Mucosa of descending colon (tissue), 3 donors: ENCODE results near the gene EXTL1. TPM values are rescaled to one million over a fixed set of nuclear protein-coding genes. Genes with fewer than 3 reads are reported as not detected.

ENCODE experiments used
- ATAC-seq: fragments of 200-7000 bp; cut with Tn5 transposase; one replicate; pipeline ENCODE4 v1.9.1; 2020; ENCODE audit warnings: mild to moderate bottlenecking, moderate library complexity
- DNase-seq, 3 donors: peaks; one replicate each; pipeline ENCODE4 v3.0.0-alpha.2; 2020
- H3K36me3 ChIP-seq: fragments of 200-600 bp; one replicate; pipeline ENCODE4 v1.8.0; 2021; ENCODE audit warnings: low read depth, mild to moderate bottlenecking
- H3K4me1 ChIP-seq: fragments of 200-600 bp; one replicate; pipeline ENCODE4 v1.8.0; 2021; ENCODE audit warnings: low read depth, mild to moderate bottlenecking
- H3K4me3 ChIP-seq: fragments of 200-600 bp; one replicate; pipeline ENCODE4 v1.8.0; 2021; ENCODE audit warnings: mild to moderate bottlenecking
- H3K9me3 ChIP-seq: fragments of 200-600 bp; one replicate; pipeline ENCODE4 v1.8.0; 2021; ENCODE audit warnings: mild to moderate bottlenecking
- intact Hi-C, 2 donors: fragments of 100-400 bp; cut with DNase I in 1 of 2; cut with micrococcal nuclease in 1 of 2; formaldehyde crosslinking; loops; one replicate each; pipeline versions ENCODE4 v1.11.0 to v1.11.1; 2022; cut with DNase I, micrococcal nuclease
- total RNA-seq, 3 donors: library from RNA; stranded (reverse); fragmentation: NEBNext Ultra II Directional in 2 of 3; extraction: Animal tissue kit (Norgen Biotek cat#: 25700) in 2 of 3; gene quantifications; one replicate each; pipeline versions ENCODE4 v1.2.1 to v1.2.4, GENCODE V29; 2021 to 2023
- TF ChIP-seq, protein P1 (sequence below): fragments of 200-600 bp; IDR thresholded peaks from one replicate; pipeline ENCODE4 v1.8.0; 2022; ENCODE audit warnings: antibody characterized with exemption, mild to moderate bottlenecking
- donor health status: DM: no; HTN: no; CAD: no; lungs with moderate emphysema.
- donor health status: DM: no; HTN: no; CAD: no.
- donor health status: DM: no; HTN: yes; CAD: no.

EXTL1 gene
- total RNA-seq, 3 donors from 2014 or later = 0.14 to 1.7 TPM; not detected in 1

DNA sequence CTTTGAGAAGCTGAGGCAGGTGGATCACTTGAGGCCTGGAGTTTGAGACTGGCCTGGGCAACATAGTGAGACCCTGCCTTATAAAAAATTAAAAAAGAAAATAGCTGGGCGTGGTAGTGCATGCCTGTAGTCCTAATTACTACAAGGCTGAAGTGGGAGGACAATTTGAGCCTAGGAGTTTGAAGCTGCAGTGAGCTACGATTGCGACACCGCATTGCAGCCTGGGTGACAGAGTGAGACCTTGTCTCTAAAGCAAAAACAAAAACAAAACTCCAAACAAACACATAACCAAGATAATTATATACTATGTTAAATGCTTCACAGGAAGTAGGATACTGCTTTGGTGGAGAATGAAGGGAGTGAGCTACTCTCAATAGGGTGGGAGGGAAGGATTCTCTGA lies 18.3 kb upstream of the EXTL1 start:
- ATAC-seq (no peak), DNase-seq (no peak)
- TF ChIP-seq, protein P1, sequence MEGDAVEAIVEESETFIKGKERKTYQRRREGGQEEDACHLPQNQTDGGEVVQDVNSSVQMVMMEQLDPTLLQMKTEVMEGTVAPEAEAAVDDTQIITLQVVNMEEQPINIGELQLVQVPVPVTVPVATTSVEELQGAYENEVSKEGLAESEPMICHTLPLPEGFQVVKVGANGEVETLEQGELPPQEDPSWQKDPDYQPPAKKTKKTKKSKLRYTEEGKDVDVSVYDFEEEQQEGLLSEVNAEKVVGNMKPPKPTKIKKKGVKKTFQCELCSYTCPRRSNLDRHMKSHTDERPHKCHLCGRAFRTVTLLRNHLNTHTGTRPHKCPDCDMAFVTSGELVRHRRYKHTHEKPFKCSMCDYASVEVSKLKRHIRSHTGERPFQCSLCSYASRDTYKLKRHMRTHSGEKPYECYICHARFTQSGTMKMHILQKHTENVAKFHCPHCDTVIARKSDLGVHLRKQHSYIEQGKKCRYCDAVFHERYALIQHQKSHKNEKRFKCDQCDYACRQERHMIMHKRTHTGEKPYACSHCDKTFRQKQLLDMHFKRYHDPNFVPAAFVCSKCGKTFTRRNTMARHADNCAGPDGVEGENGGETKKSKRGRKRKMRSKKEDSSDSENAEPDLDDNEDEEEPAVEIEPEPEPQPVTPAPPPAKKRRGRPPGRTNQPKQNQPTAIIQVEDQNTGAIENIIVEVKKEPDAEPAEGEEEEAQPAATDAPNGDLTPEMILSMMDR = no peak
- H3K36me3 ChIP-seq = no peaks in the 10 kb centered on the region
- no peaks in the 10 kb centered on the region for H3K4me1 ChIP-seq
- H3K9me3 ChIP-seq = no peaks in the 10 kb centered on the region
- intact Hi-C loops = no loop called here
- H3K4me3 ChIP-seq = no peak overlapping the region

DNA sequence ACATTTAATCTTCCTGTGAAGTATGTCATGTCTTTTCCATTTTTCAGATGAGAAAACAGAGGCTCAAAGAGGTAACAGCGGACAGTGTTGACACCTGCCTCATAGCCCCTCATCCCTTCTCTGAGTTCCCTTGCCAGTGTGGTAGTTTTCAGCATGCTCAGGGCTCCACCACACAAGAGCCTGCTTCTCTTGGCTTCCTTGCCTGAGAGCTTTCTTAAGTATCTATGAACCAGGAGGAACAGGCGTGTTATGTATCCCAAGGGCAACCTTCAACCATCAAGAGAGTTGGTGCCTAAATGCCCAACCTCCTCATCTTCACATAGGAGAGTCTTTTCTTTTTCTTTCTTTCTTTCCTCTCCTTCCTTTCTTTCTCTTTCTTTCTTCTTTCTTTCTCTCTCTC lies 17.8 kb upstream of the EXTL1 start:
- H3K4me1 ChIP-seq = no peaks in the 10 kb centered on the region
- H3K36me3 ChIP-seq = no peaks in the 10 kb centered on the region
- H3K4me3 ChIP-seq = no peak overlapping the region
- no peaks in the 10 kb centered on the region for H3K9me3 ChIP-seq
- DNase-seq (no peak), ATAC-seq (no peak)
- intact Hi-C loops = no loop called here
- TF ChIP-seq, protein P1 = no peak

DNA sequence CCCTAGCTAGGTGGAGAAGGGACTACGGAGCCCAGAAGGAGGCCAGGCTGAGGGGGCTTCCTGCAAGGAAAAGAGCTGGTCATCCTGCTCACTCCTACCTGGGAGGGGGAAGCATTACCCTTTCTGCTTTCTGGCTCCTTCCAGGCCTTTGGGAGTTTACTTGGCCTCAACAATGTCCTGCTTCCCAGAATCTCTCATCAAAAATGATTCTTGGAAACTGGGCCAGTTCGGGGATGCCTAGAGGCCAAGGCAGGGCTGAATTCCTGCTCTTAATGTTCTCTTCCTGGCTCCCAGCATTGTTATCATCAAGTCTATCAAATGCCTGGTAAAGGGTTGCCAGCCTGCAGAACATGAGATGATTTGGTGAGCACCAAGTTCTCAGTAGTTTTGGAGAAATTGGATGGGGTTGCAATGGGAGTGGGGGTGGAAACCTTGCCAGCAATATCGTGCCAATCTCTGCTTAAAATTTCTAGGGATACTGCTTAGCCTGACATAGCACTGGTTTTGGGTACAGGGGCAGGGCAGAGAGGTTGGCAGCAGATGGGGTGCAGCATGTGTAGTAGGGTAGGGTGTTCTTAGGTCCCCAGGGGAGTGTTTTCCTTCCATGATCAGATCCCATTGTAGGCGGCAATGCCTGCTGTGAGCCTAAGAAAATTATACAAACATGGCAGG lies 16.0 kb upstream of the EXTL1 start:
- DNase-seq (no peak), ATAC-seq (no peak)
- Histone ChIP-seq H3K4me3 (no peak overlapping the region), H3K4me1 (no peaks in the 10 kb centered on the region), H3K9me3 (no peaks in the 10 kb centered on the region), H3K36me3 (no peaks in the 10 kb centered on the region)
- TF ChIP-seq, protein P1 = no peak
- intact Hi-C loops = no loop called here

DNA sequence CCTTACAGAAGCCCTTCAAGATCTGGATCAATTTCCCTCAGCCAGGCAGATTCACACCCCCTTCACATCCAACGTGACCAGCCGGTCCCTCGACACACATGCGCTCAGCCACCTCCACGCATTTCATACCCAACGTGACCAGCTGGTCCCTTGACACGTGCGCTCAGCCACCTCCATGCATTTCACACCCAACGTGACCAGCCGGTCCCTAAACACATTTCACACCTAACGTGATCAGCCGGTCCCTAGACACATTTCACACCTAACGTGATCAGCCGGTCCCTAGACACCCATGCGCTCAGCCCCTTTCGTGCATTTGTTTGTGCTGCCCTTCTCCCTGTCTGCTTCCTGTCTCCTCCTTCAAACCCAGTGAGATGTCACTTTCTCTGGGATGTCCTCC lies 14.9 kb upstream of the EXTL1 start:
- ATAC-seq = no peak
- no peaks in the 10 kb centered on the region for H3K36me3 ChIP-seq
- intact Hi-C loops = no loop called here

DNA sequence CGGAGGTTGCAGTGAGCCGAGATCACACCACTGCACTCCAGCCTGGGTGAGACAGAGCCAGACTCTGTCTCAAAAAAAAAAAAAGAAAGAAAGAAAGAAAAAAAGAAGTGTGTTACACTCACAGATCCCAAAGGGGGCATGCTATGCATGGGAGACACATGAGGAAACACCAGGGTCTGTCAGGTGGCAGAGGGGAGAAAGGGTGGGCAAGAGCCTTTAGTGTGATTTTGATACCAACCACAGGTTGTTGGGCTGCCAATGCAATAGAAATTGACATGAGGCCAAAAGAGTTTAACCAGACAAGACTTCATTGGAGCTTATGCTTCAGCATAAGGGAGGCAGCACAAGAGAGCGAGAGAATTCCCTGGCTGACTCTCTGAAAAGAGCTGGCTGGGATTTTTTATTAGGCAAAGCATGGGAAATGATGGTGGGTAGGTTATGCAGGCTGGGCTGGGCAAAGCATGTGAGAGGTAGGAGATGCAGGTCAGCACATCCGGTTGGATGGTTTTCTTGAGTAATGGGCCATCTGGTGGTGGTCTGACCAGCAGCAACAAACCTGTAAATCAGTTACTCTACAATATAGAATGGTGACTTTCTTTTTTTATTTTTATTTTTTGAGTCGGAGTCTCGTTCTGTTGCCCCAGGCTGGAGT lies 11.7 kb upstream of the EXTL1 start:
- intact Hi-C loops = no loop called here
- no peak for DNase-seq
- no peak overlapping the region for H3K4me3 ChIP-seq
- TF ChIP-seq, protein P1 = no peak
- H3K9me3 ChIP-seq = no peaks in the 10 kb centered on the region
- ATAC-seq = no peak
- H3K36me3 ChIP-seq = no peaks in the 10 kb centered on the region
- no peaks in the 10 kb centered on the region for H3K4me1 ChIP-seq

More for the DNA sequence above, 14.9 kb upstream of the EXTL1 start:
- TF ChIP-seq, protein P1 = no peak
- Histone ChIP-seq H3K4me1 (no peaks in the 10 kb centered on the region), H3K9me3 (no peaks in the 10 kb centered on the region), H3K4me3 (no peak overlapping the region)
- DNase-seq = no peak
